ENCODE data around the gene METTL17.
"Not testable (repeated sequence)": the region's sequence is repeated elsewhere in the genome, so short reads cannot be mapped to it uniquely, and the experiment has no call there.

The METTL17 gene, protein sequence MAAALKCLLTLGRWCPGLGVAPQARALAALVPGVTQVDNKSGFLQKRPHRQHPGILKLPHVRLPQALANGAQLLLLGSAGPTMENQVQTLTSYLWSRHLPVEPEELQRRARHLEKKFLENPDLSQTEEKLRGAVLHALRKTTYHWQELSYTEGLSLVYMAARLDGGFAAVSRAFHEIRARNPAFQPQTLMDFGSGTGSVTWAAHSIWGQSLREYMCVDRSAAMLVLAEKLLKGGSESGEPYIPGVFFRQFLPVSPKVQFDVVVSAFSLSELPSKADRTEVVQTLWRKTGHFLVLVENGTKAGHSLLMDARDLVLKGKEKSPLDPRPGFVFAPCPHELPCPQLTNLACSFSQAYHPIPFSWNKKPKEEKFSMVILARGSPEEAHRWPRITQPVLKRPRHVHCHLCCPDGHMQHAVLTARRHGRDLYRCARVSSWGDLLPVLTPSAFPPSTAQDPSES

GRCh38 chr14:20989787-20990600, at the start of gene METTL17:
Gene METTL17, plus strand, starts transcription at chr14:20989980. Its CDS starts 23 bp downstream, at chr14:20990003.
- DNase-seq (ENCODE audit: low read depth, low spot score), result peak; percentile 73

DNA sequence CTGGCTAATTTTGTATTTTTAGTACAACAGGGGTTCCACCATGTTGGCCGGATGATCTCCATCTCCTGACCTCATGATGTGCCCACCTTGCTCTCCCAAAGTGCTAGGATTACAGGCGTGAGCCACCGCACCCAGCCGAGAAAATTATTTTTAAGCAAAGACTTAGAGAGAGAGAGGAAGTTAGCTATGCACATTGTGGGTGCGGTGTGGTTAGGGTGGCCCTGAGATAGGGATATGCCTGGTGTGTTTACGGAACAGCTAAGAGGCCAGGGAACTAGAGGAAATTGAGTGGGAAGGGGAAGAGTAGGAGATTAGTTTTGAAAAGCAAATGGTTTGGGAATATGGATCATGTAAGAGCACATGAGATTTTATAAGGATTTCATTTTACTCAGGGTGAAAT, 44.6 kb upstream of the METTL17 start:
- DNase-seq (ENCODE audit: low read depth, low spot score), result not testable (repeated sequence)

- DNase-seq (ENCODE audit: low read depth, low spot score), result not testable (repeated sequence)
Measured at GRCh38 chr14:20946707-20947106, 43.1 kb upstream of the METTL17 start.

DNA sequence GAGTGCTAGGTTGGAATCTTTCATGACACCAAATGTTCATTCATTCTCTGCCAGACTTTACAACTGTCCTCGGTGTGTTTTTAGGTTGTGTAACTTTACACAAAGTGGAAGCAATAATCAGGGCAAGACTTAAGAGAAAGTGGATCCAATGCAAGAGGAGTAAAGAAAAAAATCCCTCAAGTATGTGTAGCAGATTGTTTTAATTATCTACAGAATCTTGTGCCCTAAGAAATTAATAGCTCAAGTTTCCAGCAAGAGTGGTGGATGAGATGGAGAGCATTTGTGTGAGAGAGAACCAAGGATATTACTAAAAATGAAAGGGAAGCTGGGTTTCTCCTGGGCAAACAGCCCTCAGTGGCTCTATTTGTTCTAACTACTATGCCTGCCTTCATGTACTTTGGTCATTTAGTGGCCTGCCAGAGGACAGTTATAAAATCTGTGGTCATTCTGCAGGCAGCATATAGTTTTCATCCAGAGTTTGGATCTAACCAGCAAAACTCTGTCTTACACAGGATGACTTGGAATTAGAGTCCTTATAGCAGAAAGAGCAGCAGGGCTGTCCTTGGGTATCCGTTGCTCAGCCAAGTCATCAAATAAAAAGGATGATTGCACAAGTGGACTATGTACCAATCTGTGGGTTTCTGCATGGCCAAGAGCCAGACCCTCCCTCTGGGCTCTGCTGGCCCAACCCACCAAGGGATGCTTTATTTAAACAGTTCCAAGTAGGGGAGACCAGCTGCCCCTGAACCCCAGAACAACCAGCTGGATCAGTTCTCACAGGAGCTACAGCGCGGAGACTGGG, 34.8 kb upstream of the METTL17 start, which contains the start of gene RNASE2:
RNASE2 (plus strand) TSS at position 752 of the 802 bp plus-strand sequence. CDS start 285 bp downstream, outside the sequence.
- not testable (repeated sequence) for DNase-seq (ENCODE audit: low read depth, low spot score)

DNA sequence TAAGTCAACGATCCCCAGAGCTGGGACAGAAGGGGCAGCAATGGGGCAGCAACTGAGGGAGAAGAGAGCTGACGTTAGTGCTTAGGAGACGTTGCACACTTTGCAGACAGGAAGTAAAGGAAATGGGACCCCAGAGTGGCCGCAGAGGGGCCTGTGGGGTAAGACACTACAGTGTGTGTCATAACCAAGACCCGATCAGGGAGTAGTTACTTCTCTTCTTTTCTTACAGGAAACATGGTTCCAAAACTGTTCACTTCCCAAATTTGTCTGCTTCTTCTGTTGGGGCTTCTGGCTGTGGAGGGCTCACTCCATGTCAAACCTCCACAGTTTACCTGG, 34.3 kb upstream of the METTL17 start:
- not testable (repeated sequence) for DNase-seq (ENCODE audit: low read depth, low spot score)

- DNase-seq (ENCODE audit: low read depth, low spot score), result no peak
Measured at GRCh38 chr14:20956376-20956976, 33.3 kb upstream of the METTL17 start.

DNA sequence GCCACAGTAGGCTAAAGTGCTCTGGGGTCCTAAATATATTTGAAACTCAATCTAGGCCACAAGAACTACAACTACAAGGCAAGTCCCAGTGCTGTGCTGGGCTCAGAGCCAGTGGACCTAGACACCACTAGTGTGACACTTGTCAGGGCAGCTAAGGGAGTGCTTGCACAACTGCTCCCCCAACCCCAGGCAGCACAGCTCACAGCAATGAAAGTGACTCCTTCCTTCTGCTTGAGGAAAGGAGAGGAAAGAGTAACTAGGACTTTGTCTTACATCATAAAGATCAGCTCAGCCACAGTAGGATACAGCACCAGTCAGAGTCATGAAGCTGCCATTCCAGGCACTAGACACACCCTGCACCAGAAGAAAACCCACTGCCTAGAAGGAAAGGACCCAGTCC, 30.8 kb upstream of the METTL17 start:
- not testable (repeated sequence) for DNase-seq (ENCODE audit: low read depth, low spot score)

DNA sequence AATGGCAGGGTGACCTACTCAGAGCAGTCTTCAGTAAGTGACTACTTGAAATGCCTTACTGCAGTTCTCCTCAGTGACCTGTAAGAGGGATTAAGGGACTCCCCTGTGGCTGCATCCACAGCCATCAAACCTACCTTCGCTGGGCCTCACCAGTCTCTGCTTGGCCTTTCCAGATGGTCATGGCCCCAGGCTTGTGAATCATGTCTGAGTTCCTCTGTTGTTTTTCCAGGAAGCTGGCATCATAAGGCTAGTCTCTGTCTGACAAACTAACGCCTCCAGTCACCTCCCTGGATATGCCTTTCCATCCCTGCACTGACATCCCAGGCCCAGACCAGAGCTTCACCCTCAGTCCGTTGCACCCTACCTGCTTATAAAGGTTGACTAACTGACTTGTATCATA, 20.4 kb upstream of the METTL17 start:
- DNase-seq (ENCODE audit: low read depth, low spot score), result no peak

DNA sequence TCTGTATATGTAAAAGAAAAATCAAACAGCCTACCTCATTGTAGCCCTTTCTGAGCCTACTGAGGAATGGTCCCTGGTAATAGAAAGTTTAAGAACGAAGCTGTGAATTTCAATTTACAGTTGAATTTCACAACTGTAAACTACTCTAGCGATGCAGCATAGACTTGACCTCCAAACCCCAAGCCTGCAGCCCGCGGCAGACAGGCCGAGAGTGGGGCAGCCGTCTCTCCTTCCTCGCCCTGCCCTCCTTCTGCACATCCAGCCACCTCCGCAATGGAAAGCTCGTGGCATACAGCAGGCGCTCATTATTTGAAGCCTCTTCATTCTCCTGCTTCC, 19.2 kb upstream of the METTL17 start:
- no peak for DNase-seq (ENCODE audit: low read depth, low spot score)

DNA sequence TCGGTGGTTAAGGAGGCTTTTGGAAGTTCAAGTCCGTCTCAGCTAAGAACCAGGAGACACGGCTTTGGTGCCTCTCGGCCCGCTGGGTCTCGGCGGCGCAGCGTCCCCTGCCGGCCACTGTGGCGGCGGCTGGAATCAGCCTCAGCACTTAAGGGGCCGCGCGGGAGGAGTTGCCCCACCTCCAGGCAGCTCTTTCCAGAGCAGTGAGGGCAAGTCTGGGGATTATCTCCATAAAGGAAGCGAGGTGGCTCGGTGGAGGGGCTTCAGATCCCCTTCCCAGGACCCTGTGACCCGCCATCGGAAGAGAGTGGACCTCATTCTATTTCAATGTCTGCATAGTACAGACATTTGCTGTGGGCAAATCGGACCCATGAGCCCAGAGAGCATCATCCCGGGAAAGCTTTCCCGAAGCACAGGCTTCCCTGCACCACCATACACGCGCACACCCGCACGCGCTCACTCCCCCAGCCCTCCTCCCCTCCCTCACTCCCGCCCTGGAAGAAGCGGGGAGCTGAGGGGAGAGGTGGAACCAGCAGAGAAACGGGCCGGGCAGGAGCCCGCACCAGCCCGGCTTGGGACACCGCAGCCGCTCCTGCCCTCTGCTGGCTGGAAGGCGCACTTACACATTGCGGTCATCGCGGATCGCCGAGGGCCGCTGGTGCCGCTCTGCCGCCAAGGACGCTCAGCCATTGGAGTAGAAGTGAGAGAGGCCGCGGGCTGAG, 18.6 kb upstream of the METTL17 start:
- peak; percentile 48 for DNase-seq (ENCODE audit: low read depth, low spot score)

- no peak for DNase-seq (ENCODE audit: low read depth, low spot score)
Measured at GRCh38 chr14:20971705-20972021, 18.1 kb upstream of the METTL17 start.

DNA sequence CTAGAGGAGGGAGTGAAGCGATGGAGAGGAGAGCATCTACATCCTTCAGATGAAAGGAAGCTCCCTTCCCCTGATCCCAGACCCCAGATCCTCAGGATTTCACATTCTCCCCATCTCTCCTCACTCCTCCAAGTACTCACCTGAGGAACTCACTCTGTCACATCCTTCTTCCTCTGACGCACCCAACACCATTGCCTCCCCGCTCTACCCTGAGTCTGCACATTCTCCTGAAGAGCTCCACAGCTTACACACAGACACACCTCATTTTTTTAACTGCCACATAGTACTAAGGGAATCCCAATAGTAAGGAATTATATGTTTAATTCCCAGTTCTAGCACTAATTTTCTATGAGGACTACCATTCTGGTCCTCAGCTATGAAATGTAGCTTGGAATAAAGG, 16.3 kb upstream of the METTL17 start:
- DNase-seq (ENCODE audit: low read depth, low spot score), result no peak

DNA sequence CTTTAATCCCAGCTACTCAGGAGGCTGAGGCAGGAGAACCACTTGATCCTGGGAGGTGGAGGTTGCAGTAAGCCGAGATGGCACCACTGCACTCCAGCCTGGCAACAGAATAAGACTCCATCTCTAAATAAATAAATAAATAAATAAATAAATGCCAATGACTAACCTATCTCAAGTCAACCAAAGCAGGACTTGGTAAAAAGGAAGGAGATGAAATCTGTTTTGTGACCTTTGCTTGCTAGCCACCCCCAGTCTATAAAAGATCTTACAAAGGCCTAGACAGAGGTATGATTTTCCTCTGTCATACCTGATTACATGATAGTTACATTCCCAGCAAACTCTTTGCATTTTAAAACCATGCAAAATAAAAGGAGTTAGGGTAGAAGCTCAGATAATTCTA, 13.5 kb upstream of the METTL17 start:
- DNase-seq (ENCODE audit: low read depth, low spot score), result no peak

DNA sequence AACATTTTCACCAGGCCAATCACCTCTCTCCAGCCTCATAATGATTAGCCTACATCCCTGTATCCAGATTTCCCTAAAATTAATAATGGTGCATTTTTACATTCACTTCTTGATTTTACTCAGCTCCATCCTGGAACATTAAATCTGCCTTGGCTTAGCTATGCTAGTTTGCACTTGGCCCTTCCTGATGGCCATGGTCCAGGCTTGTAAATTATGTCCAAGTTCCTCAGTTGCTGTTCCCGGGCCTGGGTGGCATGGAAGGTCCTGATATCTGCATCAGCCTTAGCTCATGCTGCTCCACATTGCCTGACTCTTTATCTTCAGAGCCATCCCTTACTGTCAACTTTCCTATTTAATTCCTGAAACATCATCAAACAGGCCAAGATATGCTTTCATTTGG, 11.1 kb upstream of the METTL17 start:
- no peak for DNase-seq (ENCODE audit: low read depth, low spot score)

DNA sequence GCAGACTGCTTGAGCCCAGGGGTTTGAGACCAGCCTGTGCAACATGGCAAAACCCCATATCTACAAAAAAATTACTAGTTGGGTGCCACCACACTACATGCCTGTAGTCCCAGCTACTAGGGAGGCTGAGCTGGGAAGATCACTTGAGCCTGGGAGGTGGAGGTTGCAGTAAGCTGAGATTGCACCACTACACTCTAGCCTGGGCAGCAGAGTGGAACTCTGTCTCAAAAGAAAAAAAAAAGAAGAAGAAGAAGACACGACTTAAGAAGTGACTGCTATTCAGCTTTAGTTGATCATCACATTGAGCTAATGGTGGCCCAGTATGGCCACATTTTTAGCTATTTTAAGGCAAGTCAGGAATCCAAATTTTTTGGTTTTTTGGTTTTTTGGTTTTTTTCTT, 8.9 kb upstream of the METTL17 start:
- DNase-seq (ENCODE audit: low read depth, low spot score), result no peak

DNA sequence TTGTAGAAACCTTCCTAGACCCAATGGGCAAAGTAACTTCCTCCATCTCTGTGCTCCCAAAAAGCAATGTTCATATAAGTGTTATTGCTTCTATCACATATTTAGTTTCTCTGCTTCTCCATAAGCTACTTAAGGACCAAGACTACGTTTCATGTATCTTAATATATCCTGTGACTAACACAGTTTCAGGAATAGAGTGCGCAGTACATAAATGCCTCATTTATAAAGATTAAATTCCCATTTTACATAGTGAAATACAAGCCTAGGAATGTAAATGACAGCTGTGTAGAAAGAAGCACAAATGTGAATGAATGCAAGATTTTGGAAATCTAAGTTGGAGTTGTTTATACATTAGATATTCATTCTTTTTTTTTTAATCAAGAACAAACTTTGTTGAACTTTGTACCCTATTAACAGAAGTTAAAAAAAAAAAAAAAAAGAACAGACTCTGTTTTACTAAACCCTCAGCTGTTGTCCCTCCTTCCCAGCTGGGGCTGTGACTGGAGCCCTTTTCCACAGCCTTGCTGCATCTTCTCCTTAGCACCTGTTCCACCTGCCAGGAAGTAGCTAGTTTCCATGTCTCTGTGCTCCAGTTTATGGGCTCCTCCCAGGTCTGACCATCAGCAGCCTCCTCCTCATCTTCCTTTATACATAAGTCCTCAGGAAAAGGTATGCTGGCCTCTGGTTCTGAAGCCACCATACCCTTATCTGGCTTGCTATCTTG, 7.0 kb upstream of the METTL17 start:
- no peak for DNase-seq (ENCODE audit: low read depth, low spot score)

GRCh38 chr14:20985650-20986049, 4.1 kb upstream of the METTL17 start:
- DNase-seq (ENCODE audit: low read depth, low spot score), result not testable (repeated sequence)

GRCh38 chr14:20986811-20987210, 3.0 kb upstream of the METTL17 start:
- DNase-seq (ENCODE audit: low read depth, low spot score), result no peak

DNA sequence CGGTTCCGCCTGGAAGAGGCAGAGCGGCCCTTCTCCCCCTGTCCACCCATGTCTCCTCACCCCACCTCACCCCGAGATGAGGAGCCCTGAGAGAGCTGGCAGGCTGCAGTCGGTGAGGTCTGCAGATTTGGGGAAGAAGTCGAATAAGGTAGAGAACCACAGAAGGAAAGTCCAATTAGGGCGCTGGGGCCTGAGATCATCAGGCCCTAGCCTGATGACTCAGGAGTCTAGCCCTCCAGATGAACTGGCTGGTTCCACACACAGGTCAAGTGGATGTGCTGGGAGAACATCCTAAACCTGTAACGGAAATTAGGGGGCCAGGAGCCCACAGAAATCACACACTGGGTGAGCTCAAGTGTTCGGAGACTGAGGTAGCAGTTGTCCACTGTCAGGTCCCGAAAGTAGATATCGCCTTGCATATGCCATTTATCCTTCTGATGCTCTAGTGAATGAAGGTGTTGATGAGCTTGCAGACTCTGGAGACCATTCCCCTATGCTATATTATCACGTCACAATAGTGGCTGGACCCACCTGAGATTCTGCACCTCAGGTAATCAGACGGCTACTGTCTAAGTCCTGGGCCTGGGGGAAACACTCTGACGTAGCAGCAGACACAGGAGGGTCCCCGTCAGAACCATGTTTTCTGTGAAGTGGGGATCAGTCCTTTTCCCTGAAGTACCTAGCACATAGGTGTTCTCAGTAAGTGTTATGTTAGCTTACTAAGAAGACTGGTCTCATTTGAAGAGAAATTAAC, 886 bp upstream of the METTL17 start:
- DNase-seq (ENCODE audit: low read depth, low spot score), result no peak

GRCh38 chr14:20989471-20989786, 351 bp upstream of the METTL17 start:
- DNase-seq (ENCODE audit: low read depth, low spot score), result no peak
